B cell (primary cell): ENCODE data around the gene LCN2. TPM values are rescaled to one million over a fixed set of nuclear protein-coding genes. Genes with fewer than 3 reads are reported as not detected.

ENCODE experiments used
- ATAC-seq: fragments of 200-7000 bp; cut with Tn5 transposase; one replicate; pipeline ENCODE4 v1.10.0; 2021; ENCODE audit warnings: low read depth, mild to moderate bottlenecking, moderate number of reproducible peaks, moderate library complexity
- CTCF ChIA-PET: fragments of 350-600 bp; sonication (Branson Sonifier 250); formaldehyde crosslinking; loops from one replicate; lab custom pipeline; 2021; ENCODE audit warnings: antibody characterized with exemption, inconsistent platforms; lab: Charles Lee
- POLR2A ChIA-PET: fragments of 350-600 bp; sonication (Branson Sonifier 250); formaldehyde crosslinking; loops from one replicate; lab custom pipeline; 2021; ENCODE audit warnings: antibody characterized with exemption; lab: Charles Lee
- DNase-seq: peaks from one replicate; pipeline ENCODE4 v3.0.0; 2013
- H2AFZ ChIP-seq: 2 replicates; pipeline ENCODE4 v1.6.1; 2012; ENCODE audit warnings: mild to moderate bottlenecking, low read depth, low read length; ENCODE audit not compliant: insufficient read depth, poor library complexity, severe bottlenecking
- H3K27ac ChIP-seq, 2 donors: 1 replicate in 1 of 2; 2 replicates in 1 of 2; pipeline ENCODE4 v1.5.1; 2012 to 2013; ENCODE audit warnings: low read length in 2 of 2, mild to moderate bottlenecking in 2 of 2, moderate library complexity in 1 of 2
- H3K27me3 ChIP-seq, 4 experiments: fragments of 200-600 bp in 1 of 4; sonication (generic) in 1 of 4; replicated peaks in 1 of 4; 1 replicate in 2 of 4; 2 replicates in 2 of 4; pipeline versions ENCODE4 v1.6.1 to v1.7.0; 2013 to 2016; ENCODE audit warnings: low read length in 3 of 4, mild to moderate bottlenecking in 2 of 4, mixed read lengths in 1 of 4, moderate library complexity in 1 of 4; ENCODE audit not compliant: insufficient read depth in 4 of 4, control insufficient read depth in 3 of 4; ENCODE audit errors: control extremely low read depth in 1 of 4
- H3K36me3 ChIP-seq, 2 experiments: replicated peaks in 1 of 2; 1 replicate in 1 of 2; 2 replicates in 1 of 2; pipeline versions ENCODE4 v1.6.1 to v1.7.1; 2013; ENCODE audit warnings: low read length in 1 of 2; ENCODE audit not compliant: insufficient read depth in 2 of 2, control insufficient read depth in 1 of 2; ENCODE audit errors: control extremely low read depth in 1 of 2, extremely low read depth in 1 of 2
- H3K4me1 ChIP-seq, 2 donors: fragments of 200-600 bp in 1 of 2; sonication (generic) in 1 of 2; 1 replicate in 1 of 2; 2 replicates in 1 of 2; pipeline versions ENCODE4 v1.5.1 to v1.6.1; 2013 to 2017; ENCODE audit warnings: low read length in 2 of 2; ENCODE audit not compliant: control insufficient read depth in 2 of 2, insufficient read depth in 2 of 2
- H3K4me2 ChIP-seq: replicated peaks from 2 replicates; pipeline ENCODE3; 2012; ENCODE audit warnings: mild to moderate bottlenecking, low read depth, low read length; ENCODE audit not compliant: poor library complexity, severe bottlenecking
- H3K4me3 ChIP-seq, 5 experiments: fragments of 200-600 bp in 1 of 5; sonication (generic) in 1 of 5; 1 replicate in 3 of 5; 2 replicates in 2 of 5; pipeline versions ENCODE4 v1.5.1 to v1.7.0; 2011 to 2016; ENCODE audit warnings: low read length in 4 of 5, mild to moderate bottlenecking in 4 of 5, low read depth in 2 of 5, control low read depth in 1 of 5, moderate library complexity in 1 of 5; ENCODE audit not compliant: insufficient read depth in 1 of 5; ENCODE audit errors: control extremely low read depth in 1 of 5, extremely low read depth in 1 of 5
- H3K79me2 ChIP-seq: fragments of 200-600 bp; sonication (generic); one replicate; pipeline ENCODE4 v1.6.0; 2016; ENCODE audit warnings: low read length; ENCODE audit not compliant: control insufficient read depth, insufficient read depth
- H3K9ac ChIP-seq: fragments of 200-600 bp; sonication (generic); 2 replicates; pipeline ENCODE4 v1.6.1; 2017; ENCODE audit warnings: mild to moderate bottlenecking, low read length, moderate library complexity
- H3K9me3 ChIP-seq, 3 donors: one replicate each; pipeline versions ENCODE4 v1.6.1 to v1.7.1; 2013; ENCODE audit warnings: low read length in 2 of 3; ENCODE audit not compliant: control insufficient read depth in 2 of 3, insufficient read depth in 1 of 3; ENCODE audit errors: control extremely low read depth in 1 of 3
- H4K20me1 ChIP-seq: 2 replicates; pipeline ENCODE4 v1.6.0; 2012; ENCODE audit warnings: mild to moderate bottlenecking, low read length; ENCODE audit not compliant: insufficient read depth, control insufficient read depth, poor library complexity, severe bottlenecking
- H3K27ac Mint-ChIP-seq: one replicate; pipeline ENCODE4 v1.8.0; 2021; ENCODE audit warnings: mixed read lengths
- H3K27me3 Mint-ChIP-seq: one replicate; pipeline ENCODE4 v1.8.0; 2021; ENCODE audit warnings: mixed read lengths
- H3K4me1 Mint-ChIP-seq: one replicate; pipeline ENCODE4 v1.8.0; 2021; ENCODE audit warnings: mixed read lengths
- H3K4me3 Mint-ChIP-seq: one replicate; pipeline ENCODE4 v1.8.0; 2021; ENCODE audit warnings: mixed read lengths
- H3K9me3 Mint-ChIP-seq: one replicate; pipeline ENCODE4 v1.8.0; 2022; ENCODE audit warnings: mixed read lengths; ENCODE audit not compliant: insufficient read depth
- CTCF ChIP-seq: fragments of 200-600 bp; IDR thresholded peaks from one replicate; pipeline ENCODE4 v1.8.0; 2022; ENCODE audit warnings: antibody characterized with exemption, mild to moderate bottlenecking
- EZH2 ChIP-seq: IDR thresholded peaks from 2 replicates; pipeline ENCODE4 v1.6.1; 2012; ENCODE audit warnings: borderline replicate concordance, low read depth, mild to moderate bottlenecking, moderate library complexity, low read length; ENCODE audit not compliant: insufficient read depth, poor library complexity, severe bottlenecking
- WGBS: methylation state at CpG from one replicate; pipeline ENCODE4 v1.1.5; 2013; ENCODE audit warnings: missing lambda C conversion rate; ENCODE audit not compliant: insufficient coverage; 5-methylcytosine and 5-hydroxymethylcytosine counted together
- intact Hi-C: fragments of 100-400 bp; cut with micrococcal nuclease; formaldehyde crosslinking; loops from one replicate; pipeline ENCODE4 v1.10.0; 2022
- polyA plus RNA-seq: library from polyadenylated mRNA; depleted of rRNA; stranded (reverse); fragments of >200 nt; gene quantifications from 2 replicates; pipeline ENCODE4 v1.2.3, GENCODE V29; 2012
- total RNA-seq, 2 donors: library from RNA; stranded (reverse); fragments of 120-200 nt in 1 of 2; gene quantifications; 1 replicate in 1 of 2; 2 replicates in 1 of 2; pipeline versions ENCODE4 v1.2.3 to v1.2.4, GENCODE V29; 2013 to 2022

Gene LCN2
- total and polyA plus RNA-seq, 2 donors (not counting 1 experiment from before 2014, with no cell fraction given) = not detected

DNA sequence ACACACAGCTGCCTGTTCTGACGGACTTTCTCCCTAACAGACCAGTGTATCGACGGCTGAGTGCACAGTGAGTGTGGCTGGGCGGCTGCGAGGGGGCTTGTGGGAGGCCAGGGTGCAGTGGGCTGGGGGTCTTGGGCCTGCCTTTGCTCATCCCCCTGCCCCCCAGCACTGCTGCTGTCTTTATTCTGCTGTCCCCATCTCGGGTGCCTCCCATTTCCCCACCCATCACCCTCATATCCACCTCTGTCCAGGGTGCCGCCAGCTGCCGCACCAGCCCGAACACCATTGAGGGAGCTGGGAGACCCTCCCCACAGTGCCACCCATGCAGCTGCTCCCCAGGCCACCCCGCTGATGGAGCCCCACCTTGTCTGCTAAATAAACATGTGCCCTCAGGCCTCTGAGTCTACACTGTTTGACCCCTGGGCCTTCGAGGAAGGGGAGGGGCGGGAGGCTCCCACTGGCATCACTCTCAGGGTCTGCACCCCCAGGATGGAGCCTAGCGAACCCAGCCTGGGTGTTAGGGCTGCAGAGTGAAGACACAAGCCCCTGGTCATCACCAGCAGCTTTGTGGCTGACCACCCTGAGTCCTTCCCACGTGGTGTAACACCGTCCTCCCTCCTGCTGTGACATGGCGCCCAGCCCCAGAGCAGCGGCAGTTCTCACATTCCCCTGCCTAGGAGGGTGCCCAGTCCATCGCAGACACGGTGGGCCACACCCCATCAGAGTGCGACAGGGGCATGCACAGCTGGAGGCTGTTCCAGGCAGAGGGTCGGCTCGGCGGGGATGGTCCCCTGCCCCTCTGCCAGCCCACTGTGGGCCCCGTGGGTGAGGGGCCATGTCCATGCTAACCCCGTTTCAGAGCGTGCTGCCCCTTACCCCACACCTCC, 4.0 kb downstream of the LCN2 start:
- no peak for DNase-seq
- H2AFZ ChIP-seq = no peak overlapping the region
- H3K79me2 ChIP-seq = no peaks in the 10 kb centered on the region
- TF ChIP-seq CTCF = no peak
- no peak for TF ChIP-seq EZH2
- no peaks in the 10 kb centered on the region for H3K9me3 Mint-ChIP-seq
- WGBS = 83% methylated on average over 18 of the region's 26 CpGs
- no peak overlapping the region for H3K27ac Mint-ChIP-seq
- H3K4me1 Mint-ChIP-seq = no peaks in the 10 kb centered on the region
- ChIA-PET CTCF (no interaction called here), POLR2A (no interaction called here)
- H3K9ac ChIP-seq = no peak overlapping the region
- H4K20me1 ChIP-seq = no peaks in the 10 kb centered on the region
- H3K36me3 ChIP-seq = no peaks in the 10 kb centered on the region
- no peaks in the 10 kb centered on the region for H3K4me1 ChIP-seq
- intact Hi-C loops = no loop called here
- H3K4me3 Mint-ChIP-seq = no peak overlapping the region
- no peaks in the 10 kb centered on the region for H3K27me3 ChIP-seq
- H3K4me2 ChIP-seq = no peak overlapping the region
- H3K4me3 ChIP-seq = no peak overlapping the region
- no peaks in the 10 kb centered on the region for H3K9me3 ChIP-seq
- peaks cover 7% of the 10 kb centered on the region for H3K27me3 Mint-ChIP-seq
- H3K27ac ChIP-seq = no peak overlapping the region
- ATAC-seq = no peak

DNA sequence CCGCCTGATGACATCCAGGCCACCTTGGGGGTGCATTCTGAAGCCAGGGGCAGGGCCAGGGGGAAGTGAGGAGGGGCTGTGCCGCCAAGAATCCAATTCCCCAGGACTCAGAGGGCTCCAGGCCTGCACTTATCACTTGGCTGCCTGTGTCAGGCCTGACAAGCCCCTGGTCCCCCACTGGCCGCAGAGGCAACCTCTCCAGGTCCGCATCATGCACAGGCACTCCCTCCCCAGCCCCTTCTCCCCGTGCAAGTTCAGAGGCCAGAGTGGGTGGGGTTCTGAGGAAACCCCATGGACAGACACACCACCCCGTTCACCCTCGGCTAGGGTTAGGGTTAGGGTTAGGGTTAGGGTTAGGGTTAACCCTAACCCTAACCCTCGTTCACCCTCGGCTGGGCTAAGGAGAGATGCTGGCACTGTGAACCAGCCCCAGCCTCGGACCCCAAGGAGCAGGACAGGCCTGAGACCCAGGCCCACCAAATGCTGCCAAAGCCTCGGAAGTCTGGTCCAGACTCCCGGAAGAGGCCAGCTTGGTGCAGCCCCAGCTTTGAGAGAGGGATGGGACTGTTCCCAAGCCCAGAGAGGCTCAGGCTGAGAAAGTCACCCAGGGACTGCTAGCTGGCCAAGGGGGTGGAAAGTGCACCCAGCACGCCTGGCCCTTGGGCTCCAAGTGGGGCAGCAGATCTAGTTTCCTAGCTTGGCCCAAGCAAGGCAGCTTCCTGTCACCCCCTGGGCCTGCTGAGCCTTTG, 4.9 kb downstream of the LCN2 start:
- H3K4me1 ChIP-seq = no peaks in the 10 kb centered on the region
- H4K20me1 ChIP-seq = no peaks in the 10 kb centered on the region
- H3K27me3 ChIP-seq = no peaks in the 10 kb centered on the region
- DNase-seq (no peak), ATAC-seq (no peak)
- no peaks in the 10 kb centered on the region for H3K9me3 Mint-ChIP-seq
- H3K9me3 ChIP-seq = no peaks in the 10 kb centered on the region
- no peak overlapping the region for H3K27ac ChIP-seq
- POLR2A ChIA-PET = no interaction called here
- H3K27me3 Mint-ChIP-seq = peaks cover 4% of the 10 kb centered on the region
- no peak overlapping the region for H3K4me3 ChIP-seq
- H3K4me3 Mint-ChIP-seq = no peak overlapping the region
- H3K27ac Mint-ChIP-seq = no peak overlapping the region
- 89% methylated on average over 7 of the region's 13 CpGs for whole genome bisulfite sequencing
- H2AFZ ChIP-seq = no peak overlapping the region
- H3K9ac ChIP-seq = no peak overlapping the region
- intact Hi-C loops = no loop called here
- TF ChIP-seq CTCF (no peak), EZH2 (no peak)
- H3K4me2 ChIP-seq = no peak overlapping the region
- no peaks in the 10 kb centered on the region for H3K4me1 Mint-ChIP-seq
- CTCF ChIA-PET = no interaction called here
- H3K36me3 ChIP-seq = no peaks in the 10 kb centered on the region
- H3K79me2 ChIP-seq = no peaks in the 10 kb centered on the region
